Panc1 (cell line): ENCODE results near the gene CKAP4. TPM values are rescaled to one million over a fixed set of nuclear protein-coding genes. Genes with fewer than 3 reads are reported as not detected.

Experiments used
- ATAC-seq: fragments of 200-7000 bp; cut with Tn5 transposase; 2 replicates; pipeline ENCODE4 v1.9.1; 2020; ENCODE audit warnings: mild to moderate bottlenecking, moderate library complexity
- BruUV-seq: library from RNA; stranded (reverse); fragments of 400-500 nt; replicated peaks from 2 replicates; lab custom pipeline; 2021; lab: Mats Ljungman, UMichigan
- CTCF ChIA-PET: fragments of 300-600 bp; sonication (Branson Sonifier 250); formaldehyde crosslinking; loops from one replicate; lab custom pipeline; 2022; ENCODE audit warnings: antibody characterized with exemption; lab: Charles Lee
- POLR2A ChIA-PET: fragments of 300-600 bp; sonication (Branson Sonifier 250); formaldehyde crosslinking; loops from one replicate; lab custom pipeline; 2022; ENCODE audit warnings: antibody characterized with exemption; lab: Charles Lee
- DNase-seq: peaks from one replicate; pipeline ENCODE4 v3.0.0-alpha.2; 2010; ENCODE audit warnings: low read depth, low spot score
- H3K27ac ChIP-seq: 2 replicates; pipeline ENCODE4 v1.5.1; 2011; ENCODE audit warnings: mild to moderate bottlenecking, low read length, inconsistent platforms
- H3K27me3 ChIP-seq: fragments of 200-500 bp; sonication (Bioruptor generic); 2 replicates; pipeline ENCODE4 v1.6.0; 2014; ENCODE audit warnings: low read length, inconsistent platforms; ENCODE audit not compliant: control insufficient read depth, insufficient read depth
- H3K36me3 ChIP-seq: fragments of 200-500 bp; sonication (Bioruptor generic); 2 replicates; pipeline ENCODE4 v1.5.1; 2014; ENCODE audit warnings: inconsistent platforms, mild to moderate bottlenecking, low read length, moderate library complexity; ENCODE audit not compliant: control insufficient read depth, insufficient read depth
- H3K4me1 ChIP-seq: 2 replicates; pipeline ENCODE4 v1.5.1; 2011; ENCODE audit warnings: inconsistent platforms, mild to moderate bottlenecking, low read length, moderate library complexity; ENCODE audit not compliant: control insufficient read depth, insufficient read depth
- H3K4me3 ChIP-seq, 2 experiments: 2 replicates each; pipeline ENCODE4 v1.5.1; 2011 to 2012; ENCODE audit warnings: low read depth in 2 of 2, low read length in 2 of 2, mild to moderate bottlenecking in 2 of 2, inconsistent platforms in 1 of 2, moderate library complexity in 1 of 2
- H3K9me3 ChIP-seq: fragments of 200-500 bp; sonication (Bioruptor generic); 2 replicates; pipeline ENCODE4 v1.5.1; 2014; ENCODE audit warnings: low read depth, mild to moderate bottlenecking, inconsistent platforms, low read length, moderate library complexity; ENCODE audit not compliant: control insufficient read depth, insufficient read depth
- CTCF ChIP-seq: fragments of 450-650 bp; IDR thresholded peaks from 2 replicates; pipeline ENCODE4 v1.5.1; 2017; ENCODE audit warnings: mild to moderate bottlenecking
- POLR2AphosphoS5 ChIP-seq: IDR thresholded peaks from 2 replicates; pipeline ENCODE4 v1.6.1; 2012; ENCODE audit warnings: mild to moderate bottlenecking, low read depth, low read length, moderate library complexity
- REST ChIP-seq, 2 experiments: IDR thresholded peaks; 2 replicates each; pipeline ENCODE4 v1.6.1; 2011 to 2012; ENCODE audit warnings: low read depth in 2 of 2, control low read depth in 1 of 2, low read length in 1 of 2, mild to moderate bottlenecking in 1 of 2, moderate library complexity in 1 of 2; ENCODE audit not compliant: insufficient read depth in 1 of 2
- SIN3A ChIP-seq: IDR thresholded peaks from 2 replicates; pipeline ENCODE4 v1.6.1; 2012; ENCODE audit warnings: low read depth, mild to moderate bottlenecking, low read length, moderate library complexity, borderline replicate concordance; ENCODE audit not compliant: insufficient read depth
- TCF7L2 ChIP-seq: IDR thresholded peaks from 2 replicates; pipeline ENCODE4 v1.6.1; 2011; ENCODE audit warnings: mild to moderate bottlenecking, low read depth, low read length, inconsistent platforms
- in situ Hi-C: cut with HindIII; loops from 2 replicates; pipeline ENCODE4 v1.10.0; 2016; ENCODE audit warnings: low sequenced_read_pairs, low pct_unique_long_range_greater_than_20kb
- intact Hi-C: fragments of 100-400 bp; cut with micrococcal nuclease; formaldehyde crosslinking; loops from one replicate; pipeline ENCODE4 v1.10.0; 2022; ENCODE audit not compliant: unreplicated experiment
- total RNA-seq: library from RNA; stranded (reverse); gene quantifications from one replicate; pipeline ENCODE4 v1.2.1, GENCODE V29; 2021; ENCODE audit not compliant: unreplicated experiment

The CKAP4 gene
- total RNA-seq, 1 experiment from 2014 or later: 95.9 TPM

GRCh38 chr12:106228320-106228710 lies 19.5 kb downstream of the CKAP4 start:
- Histone ChIP-seq H3K36me3 (no peaks in the 10 kb centered on the region), H3K27me3 (no peaks in the 10 kb centered on the region), H3K4me3 (no peak overlapping the region), H3K4me1 (0 out of 2 replicates have a peak, but pooled peaks cover 3% of the 10 kb centered on the region), H3K9me3 (no peaks in the 10 kb centered on the region), H3K27ac (no peak overlapping the region)
- DNase-seq (no peak), ATAC-seq (no peak)
- CTCF ChIA-PET: interaction anchor here (2.3 kb wide), 1 partner anchor 92 kb away, joined by 18 read pairs; no protein-coding TSS in a partner anchor
- POLR2A ChIA-PET: no interaction called here
- in situ Hi-C loops (no loop called here), intact Hi-C loops (loop anchor here (5.0 kb wide), 2 partner anchors 91 to 119 kb away; partner anchors contain the start of gene NUAK1)
- TF ChIP-seq CTCF: no peak
- no peak for TF ChIP-seq TCF7L2
- TF ChIP-seq POLR2AphosphoS5: no peak
- TF ChIP-seq SIN3A: no peak
- no TSS peak for BruUV-seq

- BruUV-seq: no TSS peak
- ChIA-PET POLR2A (no interaction called here), CTCF (interaction anchor here (0.6 to 2.3 kb wide), 5 partner anchors 55 to 118 kb away, joined by 4 to 18 read pairs (median 7); no protein-coding TSS in a partner anchor)
- 0 out of 2 replicates have a peak, but pooled peaks cover 3% of the 10 kb centered on the region for H3K4me1 ChIP-seq
- intact Hi-C loops (loop anchor here (2.0 to 5.0 kb wide), 3 partner anchors 55 to 120 kb away; partner anchors contain the start of gene NUAK1), in situ Hi-C loops (no loop called here)
- ATAC-seq: no peak
- H3K9me3 ChIP-seq: no peaks in the 10 kb centered on the region
- no peak for DNase-seq
- H3K4me3 ChIP-seq: no peak overlapping the region
- no peaks in the 10 kb centered on the region for H3K36me3 ChIP-seq
- no peak overlapping the region for H3K27ac ChIP-seq
- H3K27me3 ChIP-seq: no peaks in the 10 kb centered on the region
- TF ChIP-seq SIN3A (no peak), REST (IDR thresholded peaks at IDR 0.05; ENCODE audit: insufficient read depth in 1 of 2, low read depth in 2 of 2, low read length in 1 of 2) (no peak), POLR2AphosphoS5 (no peak), TCF7L2 (no peak), CTCF (no peak)
These were observed 20.0 kb downstream of the CKAP4 start for GRCh38 chr12:106227641-106228319.
